Adrenal gland (tissue), 5 donors: ENCODE measurements around the gene CRYBG2.

ENCODE experiments used
- CTCF ChIP-seq, 6 experiments: fragments of 450-650 bp in 4 of 6; fragments of 200-600 bp in 2 of 6; sonication (generic) in 1 of 6; IDR thresholded peaks; 1 replicate in 5 of 6; 2 replicates in 1 of 6; pipeline versions ENCODE4 v1.5.1 to v1.8.0; 2016 to 2021; ENCODE audit warnings: antibody characterized with exemption in 6 of 6, mild to moderate bottlenecking in 2 of 6, moderate library complexity in 1 of 6
- POLR2A ChIP-seq, 2 donors: fragments of 450-650 bp; IDR thresholded peaks; one replicate each; pipeline ENCODE4 v1.6.1; 2017; ENCODE audit warnings: antibody characterized with exemption in 2 of 2, mild to moderate bottlenecking in 2 of 2, moderate library complexity in 1 of 2
- donor health status: DM: no; HTN: no; CAD: no.

- TF ChIP-seq CTCF (IDR thresholded peaks at IDR 0.05) (no peak), POLR2A (IDR thresholded peaks at IDR 0.05) (no peak)
Measured at GRCh38 chr1:26384076-26384475, 30.1 kb upstream of the CRYBG2 start.
